DMS 273 (cell line): ENCODE results near the gene LATS1.
"Not testable (repeated sequence)": the region's sequence is repeated elsewhere in the genome, so short reads cannot be mapped to it uniquely, and the experiment has no call there.

ENCODE experiments used
- DNase-seq: peaks from one replicate; lab custom pipeline; 2025; ENCODE audit not compliant: unreplicated experiment; lab: John Stamatoyannopoulos, UW

The LATS1 gene

GRCh38 chr6:149717588-149718458 is at the start of gene LATS1:
LATS1 (minus strand) TSS chr6:149718101; CDS start chr6:149702126, 15,975 bp downstream.
- DNase-seq: peak; percentile 95

DNA sequence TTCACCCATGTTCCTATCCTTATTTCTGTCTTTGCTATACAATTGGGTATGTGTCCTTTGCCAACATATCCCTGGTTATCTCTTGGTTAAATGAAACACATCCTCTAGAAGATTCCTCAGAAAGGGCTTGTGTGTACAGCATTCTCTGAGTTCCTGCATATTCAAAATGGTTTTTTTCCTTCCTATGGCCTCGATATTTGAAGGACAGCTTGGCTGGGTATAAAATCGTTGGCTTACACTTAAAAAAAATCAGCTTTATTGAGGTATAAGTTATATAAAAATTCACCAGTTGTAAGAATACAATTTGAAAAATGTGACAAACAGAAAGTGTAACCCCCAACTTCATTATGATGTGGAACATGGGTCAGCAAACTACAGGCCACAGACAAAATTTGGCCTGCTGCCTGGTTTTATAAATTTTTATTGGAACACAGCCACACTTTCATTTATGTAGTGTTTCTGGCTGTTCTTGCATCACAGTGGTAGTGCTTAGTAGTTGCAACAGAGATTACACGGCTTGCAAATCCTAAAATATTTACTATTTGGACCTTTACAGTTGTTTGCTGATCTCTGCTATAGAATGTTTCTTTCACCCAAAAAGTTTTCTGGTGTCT is 48.4 kb upstream of the LATS1 start:
- DNase-seq: no peak

- no peak for DNase-seq
Observed at GRCh38 chr6:149763866-149764265, 46.0 kb upstream of the LATS1 start.

DNA sequence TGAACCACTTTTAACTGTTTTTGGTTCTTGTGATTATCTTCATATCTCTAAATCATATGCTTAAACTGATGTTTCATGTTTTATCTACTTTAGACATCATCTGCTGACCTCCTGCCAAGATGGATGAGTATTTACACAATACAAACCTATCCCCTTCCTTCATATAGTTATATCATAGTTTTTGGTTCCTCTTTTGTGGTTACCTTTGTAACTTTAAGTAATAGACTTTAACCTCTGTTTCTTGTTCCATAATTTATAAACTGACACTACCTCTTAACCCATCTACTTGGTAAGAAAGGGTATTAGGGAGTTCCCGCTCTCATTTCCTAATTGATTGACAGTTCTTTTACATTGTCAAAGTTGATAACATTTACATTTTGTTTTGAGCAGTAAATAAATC is 43.5 kb upstream of the LATS1 start:
- DNase-seq: no peak

- no peak for DNase-seq
Observed at GRCh38 chr6:149756261-149756636, 38.3 kb upstream of the LATS1 start.

DNA sequence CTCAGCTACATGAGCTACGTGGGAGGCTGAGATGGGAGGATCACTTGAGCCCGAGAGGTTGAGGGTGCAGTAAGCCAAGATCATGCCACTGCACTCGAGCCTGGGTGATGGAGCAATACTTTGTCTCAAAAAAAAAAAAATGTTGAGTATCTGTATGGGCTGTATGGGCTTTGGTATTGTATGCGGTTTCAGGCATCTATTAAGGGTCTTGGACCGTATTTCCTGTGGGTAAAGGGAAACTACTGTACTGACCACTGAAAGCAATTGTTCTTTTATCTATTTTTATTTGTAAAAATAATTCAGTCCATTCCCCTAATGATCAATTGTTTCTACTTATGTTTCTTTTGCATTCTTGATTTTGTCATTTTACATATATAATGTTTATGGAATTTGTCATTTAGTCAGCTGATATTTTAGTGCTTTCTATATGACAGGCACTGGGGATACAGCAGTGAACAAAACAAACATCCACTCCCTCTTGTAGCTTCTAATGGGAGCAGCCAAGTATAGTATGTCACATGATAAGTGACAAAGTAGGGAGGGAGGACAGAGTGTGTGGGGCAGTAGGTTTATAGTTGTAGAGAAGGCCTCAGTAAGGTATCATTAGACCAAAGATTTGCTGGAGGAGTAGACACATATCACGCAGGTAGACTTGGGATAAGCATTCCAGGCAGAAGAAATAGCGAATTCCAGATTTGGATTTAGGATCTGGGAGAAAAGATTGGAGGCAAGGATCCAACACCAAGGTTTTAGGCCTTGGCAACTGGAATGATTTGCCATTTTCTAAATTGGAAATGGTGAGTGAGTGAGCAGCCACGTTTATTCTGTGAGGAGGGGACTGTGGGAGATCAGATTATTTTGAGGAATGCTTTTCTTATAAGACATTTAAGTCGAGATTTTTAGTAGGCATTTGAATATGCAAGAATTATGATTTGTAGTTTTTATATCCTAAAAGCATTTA is 37.7 kb upstream of the LATS1 start:
- DNase-seq: peak; percentile 10

DNA sequence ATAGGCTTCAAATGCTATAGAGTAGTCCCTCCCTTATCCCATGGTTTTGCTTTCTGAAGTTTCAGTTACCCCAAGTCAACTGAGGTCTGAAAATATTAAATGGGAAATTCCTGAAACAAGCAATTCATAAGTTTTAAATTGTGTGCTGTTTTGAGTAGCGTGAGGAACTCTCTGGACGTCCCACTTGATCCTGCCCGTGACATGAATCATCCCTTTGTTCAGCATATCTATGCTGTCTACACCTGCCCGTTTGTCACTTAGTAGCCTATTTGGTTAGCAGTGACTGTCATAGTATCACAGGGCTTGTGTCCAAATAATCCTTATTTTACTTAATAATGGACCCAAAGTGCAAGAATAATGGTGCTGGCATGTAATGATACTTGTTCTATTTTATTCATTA is 36.6 kb upstream of the LATS1 start:
- no peak for DNase-seq

GRCh38 chr6:149753374-149753637 is 35.4 kb upstream of the LATS1 start:
- DNase-seq: not testable (repeated sequence)

GRCh38 chr6:149752600-149753373 is 34.9 kb upstream of the LATS1 start:
- no peak for DNase-seq

- DNase-seq: not testable (repeated sequence)
Observed at GRCh38 chr6:149751920-149752319, 34.0 kb upstream of the LATS1 start.

- no peak for DNase-seq
Observed at GRCh38 chr6:149751239-149751638, 33.3 kb upstream of the LATS1 start.

GRCh38 chr6:149750136-149750609 is 32.3 kb upstream of the LATS1 start:
- peak; percentile 85 for DNase-seq

DNA sequence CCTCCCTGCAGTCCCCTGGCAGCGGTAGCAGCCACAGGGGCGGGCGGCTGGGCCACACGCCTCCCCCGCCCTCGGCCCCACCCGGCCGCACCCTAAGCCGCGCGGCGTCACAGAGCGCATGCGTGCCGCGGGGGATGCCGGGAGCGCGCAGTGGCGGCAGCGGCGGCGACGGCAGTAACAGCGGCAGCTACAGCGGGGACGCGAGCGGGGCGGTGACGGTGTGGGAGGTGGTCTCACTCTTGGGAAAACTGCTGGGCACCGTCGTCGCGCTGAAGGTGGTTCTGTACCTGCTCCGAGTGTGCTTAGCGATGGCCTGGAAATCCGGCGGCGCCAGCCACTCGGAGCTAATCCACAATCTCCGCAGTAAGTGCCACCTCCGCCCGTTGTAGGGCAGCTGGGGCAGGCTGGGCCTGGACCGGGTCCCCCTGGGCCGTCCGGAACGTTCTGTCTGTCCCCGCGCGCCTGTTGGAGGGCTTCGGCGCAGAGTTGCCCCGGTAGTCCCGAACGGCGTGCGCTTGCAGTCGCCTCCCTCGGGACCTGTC is 31.8 kb upstream of the LATS1 start, which contains the start of gene PCMT1:
Gene PCMT1, plus strand, starts transcription at position 148 of the 542 bp plus-strand sequence. Its CDS starts 161 bp downstream, at position 309.
- DNase-seq: peak; percentile 97

DNA sequence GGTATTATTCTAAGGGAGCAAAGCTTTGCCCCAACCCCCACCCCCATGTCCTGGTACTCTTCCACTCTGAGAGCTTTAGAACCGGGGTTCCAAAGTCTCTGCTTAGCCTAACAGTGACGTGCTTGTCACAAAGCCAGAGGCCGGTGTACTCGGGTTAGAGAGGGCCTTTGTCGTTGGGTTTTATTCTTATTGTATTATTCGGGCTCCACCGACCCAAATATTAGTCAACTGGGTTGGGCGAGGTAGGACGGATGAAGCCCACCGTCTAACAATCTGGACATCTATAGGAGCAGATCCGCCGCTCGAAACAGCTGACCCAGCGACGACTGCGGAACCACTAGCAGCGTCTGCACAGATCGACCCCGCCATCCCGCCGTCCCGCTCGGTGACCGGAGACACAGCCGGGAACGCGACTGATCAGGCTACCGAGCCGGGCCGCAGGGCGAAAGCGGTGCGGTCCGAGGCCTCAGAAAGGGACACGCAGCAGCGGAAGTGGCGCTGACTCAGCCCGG is 31.2 kb upstream of the LATS1 start:
- DNase-seq: not testable (repeated sequence)

DNA sequence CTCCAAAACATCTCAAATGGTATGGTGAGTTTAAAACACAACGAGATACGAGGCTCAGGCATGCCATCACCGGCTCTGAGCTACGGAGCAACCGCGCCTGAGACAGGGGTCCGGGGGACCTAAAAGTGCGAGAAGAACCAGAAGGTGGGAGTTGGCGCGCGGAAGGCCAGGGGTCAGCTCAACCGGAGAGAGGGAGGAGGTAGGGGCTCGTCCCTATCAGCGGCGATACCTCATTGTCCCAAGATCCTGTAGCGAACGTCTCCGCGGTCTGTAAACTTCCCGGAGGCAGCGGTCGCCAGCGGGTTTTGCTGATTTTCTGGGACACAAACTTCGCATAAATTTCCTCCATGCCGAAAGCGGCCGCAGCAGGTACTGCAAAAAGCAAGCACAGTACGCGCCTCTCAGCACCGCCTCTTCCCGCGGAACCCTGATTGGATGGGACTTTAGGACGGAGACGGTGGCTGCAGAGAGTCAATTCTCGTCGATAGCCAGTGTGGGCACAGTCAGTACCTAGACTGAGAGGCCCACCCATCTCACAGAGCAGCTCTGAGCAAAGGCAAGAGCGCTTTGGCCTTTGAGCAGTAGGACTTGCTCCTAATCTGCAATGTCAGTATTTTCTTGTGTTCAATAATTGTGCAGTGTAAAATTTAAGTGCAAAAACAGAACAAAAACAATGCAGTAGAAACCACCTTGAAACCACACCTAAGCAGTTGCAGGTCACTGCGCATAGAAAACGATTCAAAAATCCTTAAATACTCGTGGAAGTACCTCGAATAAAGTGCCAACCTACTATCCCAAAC is 28.4 kb upstream of the LATS1 start, which contains the start of gene NUP43:
Gene NUP43, minus strand, starts transcription at position 383 of the 800 bp plus-strand sequence. Its CDS starts 34 bp downstream, at position 349.
- DNase-seq: peak; percentile 98

DNA sequence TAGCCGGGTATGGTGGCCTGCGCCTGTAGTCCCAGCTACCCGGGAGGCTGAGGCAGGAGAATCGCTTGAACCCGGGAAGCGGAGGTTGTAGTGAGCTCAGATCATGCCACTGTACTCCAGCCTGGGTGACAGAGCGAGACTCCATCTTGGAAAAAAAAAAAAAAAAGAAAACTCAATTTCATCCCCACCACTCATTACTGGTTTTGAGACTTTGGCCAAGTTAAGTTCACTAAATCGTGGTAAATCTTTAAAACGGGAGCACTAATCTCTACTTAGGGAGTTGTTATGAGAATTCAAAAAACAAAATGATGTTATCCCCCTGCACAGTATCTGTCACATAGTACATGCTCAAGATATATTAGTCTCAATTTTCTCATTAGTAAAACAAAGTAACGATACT is 27.4 kb upstream of the LATS1 start:
- not testable (repeated sequence) for DNase-seq

GRCh38 chr6:149734915-149735314 is 17.0 kb upstream of the LATS1 start:
- no peak for DNase-seq

DNA sequence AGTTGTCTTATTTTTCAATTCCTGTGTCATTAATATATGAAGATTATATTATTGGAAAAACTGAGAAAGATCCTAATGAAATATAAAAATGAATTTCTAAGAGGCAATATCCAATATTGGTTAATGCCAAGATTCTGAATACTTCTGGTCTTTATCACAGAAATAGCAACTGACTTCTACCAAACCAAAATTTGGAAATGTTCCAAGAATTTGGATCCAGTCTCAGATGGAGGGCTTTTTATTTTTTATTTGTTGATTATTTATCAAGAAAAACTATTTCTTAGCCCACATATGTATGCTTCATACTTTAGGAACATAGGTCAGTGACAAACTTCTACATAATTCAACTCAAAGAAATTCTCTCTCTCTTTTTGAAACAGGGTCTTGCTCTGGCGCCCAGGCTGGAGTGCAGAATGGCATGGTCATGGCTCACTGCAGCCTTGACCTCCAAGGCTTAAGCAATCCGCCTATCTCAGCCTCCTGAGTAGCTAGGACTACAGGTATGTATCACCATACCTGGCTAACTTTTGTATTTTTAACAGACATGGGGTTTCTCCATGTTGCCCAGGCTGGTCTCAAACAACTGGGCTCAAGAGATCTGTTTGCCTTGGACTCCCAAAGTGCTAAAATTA is 15.3 kb upstream of the LATS1 start:
- peak; percentile 15 for DNase-seq

GRCh38 chr6:149729824-149730223 is 11.9 kb upstream of the LATS1 start:
- DNase-seq: no peak
